Raji (cell line): ENCODE measurements around the gene SLC6A11.

Experiments used
- POLR2A ChIP-seq: IDR thresholded peaks from 2 replicates; pipeline ENCODE4 v1.6.1; 2011; ENCODE audit warnings: low read depth, low read length, control low read depth; ENCODE audit not compliant: insufficient read depth

Gene SLC6A11

GRCh38 chr3:10845839-10846656 lies 30.0 kb downstream of the SLC6A11 start:
- TF ChIP-seq POLR2A = no peak

GRCh38 chr3:10846657-10846975 lies 30.6 kb downstream of the SLC6A11 start:
- TF ChIP-seq POLR2A = no peak

- TF ChIP-seq POLR2A = no peak
Observed at GRCh38 chr3:10848261-10848660, 32.2 kb downstream of the SLC6A11 start.

GRCh38 chr3:10852066-10852808 lies 36.2 kb downstream of the SLC6A11 start:
- TF ChIP-seq POLR2A = no peak

- TF ChIP-seq POLR2A = no peak
Observed at GRCh38 chr3:10855083-10855870, 39.2 kb downstream of the SLC6A11 start.

- no peak for TF ChIP-seq POLR2A
Observed at GRCh38 chr3:10855871-10856662, 40.0 kb downstream of the SLC6A11 start.

- TF ChIP-seq POLR2A = no peak
Observed at GRCh38 chr3:10857235-10857634, 41.2 kb downstream of the SLC6A11 start.

- TF ChIP-seq POLR2A = no peak
Observed at GRCh38 chr3:10858091-10858490, 42.1 kb downstream of the SLC6A11 start.

- TF ChIP-seq POLR2A = no peak
Observed at GRCh38 chr3:10867384-10867783, 51.4 kb downstream of the SLC6A11 start.

GRCh38 chr3:10869460-10869859 lies 53.4 kb downstream of the SLC6A11 start:
- TF ChIP-seq POLR2A = no peak

GRCh38 chr3:10870296-10870695 lies 54.3 kb downstream of the SLC6A11 start:
- TF ChIP-seq POLR2A = no peak

- TF ChIP-seq POLR2A = no peak
Observed at GRCh38 chr3:10873415-10873814, 57.4 kb downstream of the SLC6A11 start.

GRCh38 chr3:10875914-10876313 lies 59.9 kb downstream of the SLC6A11 start:
- TF ChIP-seq POLR2A = no peak

GRCh38 chr3:10876661-10877060 lies 60.6 kb downstream of the SLC6A11 start:
- TF ChIP-seq POLR2A = no peak

GRCh38 chr3:10882851-10883250 lies 66.8 kb downstream of the SLC6A11 start:
- no peak for TF ChIP-seq POLR2A
